Activated T-cell treated with anti-CD3 and anti-CD28 coated beads for 4 hours (primary cell): ENCODE measurements around the gene NCOA6.

ENCODE experiments used
- DNase-seq: peaks from one replicate; pipeline ENCODE4 v3.0.0-alpha.2; 2020

The NCOA6 gene

DNA sequence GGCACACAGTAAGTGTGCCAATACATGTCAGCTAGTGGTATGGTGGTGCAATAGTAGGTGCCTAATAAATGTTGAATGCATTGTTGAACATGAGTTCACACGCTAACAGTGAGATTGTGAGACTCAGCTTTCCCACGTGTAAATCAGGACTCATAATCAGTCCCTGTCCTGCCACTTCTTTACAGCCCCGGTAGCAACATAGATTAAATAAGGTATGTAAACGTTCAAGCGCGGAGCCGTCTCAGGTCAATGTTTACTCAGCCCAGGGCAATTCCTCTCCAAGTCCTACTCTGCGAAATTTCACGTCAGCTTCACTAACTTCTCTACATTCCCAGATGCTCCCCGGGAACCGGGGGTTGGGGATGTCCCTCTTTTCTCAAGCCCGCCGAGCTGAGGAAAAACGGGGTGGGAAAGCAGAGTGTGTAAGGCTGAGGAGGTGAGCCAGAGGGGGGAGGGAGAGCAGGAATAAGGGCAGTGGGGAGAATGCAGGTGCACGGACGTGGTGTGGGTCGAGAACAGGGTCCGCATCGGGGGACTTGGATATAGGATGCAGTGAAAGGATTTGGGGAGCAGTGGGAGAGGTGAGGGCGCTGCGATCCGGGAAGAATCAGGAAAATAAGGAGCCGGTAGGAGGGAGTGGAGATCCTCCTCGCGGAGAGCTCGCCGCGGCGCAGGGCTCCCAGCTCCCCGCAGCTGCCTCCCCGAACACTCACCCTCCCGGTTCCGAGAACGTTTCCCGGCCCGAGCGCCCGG is 121.9 kb downstream of the NCOA6 start:
- DNase-seq = peak; percentile 13

DNA sequence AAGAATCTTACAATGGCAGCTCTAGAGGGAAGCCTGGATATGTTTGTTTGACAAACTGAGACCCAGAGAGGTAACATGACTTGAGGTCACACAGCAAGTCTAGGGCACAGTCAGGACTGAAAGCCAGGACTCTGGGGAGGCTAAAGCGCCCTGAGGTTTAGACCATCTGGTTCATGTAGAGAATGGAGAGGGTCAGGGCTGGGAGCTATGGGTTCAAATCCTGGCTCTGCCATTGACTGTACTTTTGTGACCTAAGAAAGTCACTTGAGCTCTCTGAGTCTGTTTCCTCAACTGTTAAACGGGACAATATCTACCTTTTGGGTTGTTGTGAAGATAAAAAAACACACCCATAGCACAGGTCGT is 122.4 kb downstream of the NCOA6 start:
- DNase-seq = no peak

DNA sequence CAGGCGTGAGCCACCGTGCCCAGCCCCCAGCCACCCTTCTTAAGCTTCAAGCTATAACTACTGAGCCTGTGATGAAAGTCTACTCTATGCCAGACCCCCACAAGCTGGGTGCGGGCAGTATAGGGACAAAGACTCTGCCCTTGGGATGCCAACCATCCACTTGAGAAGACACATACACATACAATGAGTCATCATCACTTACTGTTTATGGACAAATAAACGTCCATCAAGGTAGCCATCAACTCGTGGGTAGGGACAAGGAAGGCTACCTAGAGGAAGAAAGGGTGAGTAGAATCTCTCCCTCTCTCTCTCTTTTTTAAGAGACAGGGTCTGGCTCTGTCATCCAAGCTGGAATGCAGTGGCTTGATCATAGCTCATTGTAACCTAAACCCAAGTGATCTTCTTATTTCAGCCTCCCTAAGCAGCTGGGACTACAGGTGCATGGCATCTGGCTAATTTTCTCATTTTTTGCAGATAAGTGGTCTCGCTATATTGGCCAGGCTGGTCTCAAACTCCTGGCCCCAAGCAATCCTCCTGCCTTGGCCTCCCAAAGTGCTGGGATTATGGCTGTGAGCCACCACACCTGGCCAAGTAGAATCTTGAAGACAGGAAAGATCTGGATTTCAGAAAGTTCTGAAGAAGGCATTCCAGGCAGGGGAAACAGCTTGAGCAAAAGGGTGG is 123.9 kb downstream of the NCOA6 start:
- DNase-seq = no peak

DNA sequence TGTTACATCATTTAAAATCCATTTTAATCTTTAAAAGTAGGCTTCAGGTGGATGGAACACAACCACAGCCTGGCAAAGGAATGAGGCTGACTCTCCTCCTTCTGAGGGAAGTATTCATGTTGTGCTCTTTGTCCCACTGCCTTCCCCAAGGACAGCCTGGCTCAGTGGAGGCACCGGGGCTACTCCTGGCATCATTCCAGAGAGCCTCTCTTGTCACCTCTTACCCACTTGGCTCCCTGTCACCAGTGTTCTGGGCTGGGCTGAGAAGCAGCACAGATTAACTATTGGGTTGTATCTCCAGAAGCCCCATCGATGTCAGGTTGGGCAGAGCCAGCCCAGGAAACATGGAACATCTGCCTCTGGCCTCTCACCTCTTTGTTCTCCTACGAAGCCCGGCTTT is 132.0 kb downstream of the NCOA6 start:
- DNase-seq = no peak

DNA sequence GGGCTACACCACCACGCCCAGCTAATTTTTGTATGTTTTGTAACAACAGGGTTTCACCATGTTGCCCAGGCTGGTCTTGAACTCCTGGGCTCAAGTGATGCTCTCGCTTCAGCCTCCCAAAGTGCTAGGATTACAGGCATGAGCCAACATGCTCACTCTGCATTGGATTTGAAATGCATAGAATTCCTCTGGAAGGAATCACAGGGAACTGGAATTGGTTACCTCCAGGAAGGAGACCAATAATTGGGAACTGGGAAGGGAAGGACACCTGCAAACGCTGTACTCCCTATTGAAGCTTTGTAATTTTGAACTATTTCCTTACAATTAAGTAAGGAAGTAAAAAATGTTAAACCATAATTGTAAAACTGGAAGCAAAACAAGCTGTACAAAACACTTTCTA is 133.6 kb downstream of the NCOA6 start:
- no peak for DNase-seq

DNA sequence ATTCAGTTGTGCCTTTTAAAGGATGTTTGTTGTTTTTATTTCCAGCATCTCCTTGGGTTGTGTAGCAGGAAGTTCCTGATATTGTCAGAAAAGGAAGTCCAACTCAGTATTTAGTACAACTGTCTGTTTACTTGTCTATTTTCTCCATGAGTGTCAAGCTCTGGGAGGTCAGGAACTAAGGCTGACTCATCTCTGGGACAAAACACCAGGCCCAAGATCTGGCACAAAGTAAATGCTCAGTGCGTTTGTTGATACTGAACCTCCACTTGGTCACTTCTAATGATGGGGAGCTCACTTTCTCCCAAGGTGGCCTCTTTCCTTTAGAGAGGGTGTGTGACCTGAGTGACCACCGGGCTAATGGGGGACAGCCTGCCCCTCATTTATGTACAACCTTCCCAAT is 136.0 kb downstream of the NCOA6 start:
- no peak for DNase-seq

DNA sequence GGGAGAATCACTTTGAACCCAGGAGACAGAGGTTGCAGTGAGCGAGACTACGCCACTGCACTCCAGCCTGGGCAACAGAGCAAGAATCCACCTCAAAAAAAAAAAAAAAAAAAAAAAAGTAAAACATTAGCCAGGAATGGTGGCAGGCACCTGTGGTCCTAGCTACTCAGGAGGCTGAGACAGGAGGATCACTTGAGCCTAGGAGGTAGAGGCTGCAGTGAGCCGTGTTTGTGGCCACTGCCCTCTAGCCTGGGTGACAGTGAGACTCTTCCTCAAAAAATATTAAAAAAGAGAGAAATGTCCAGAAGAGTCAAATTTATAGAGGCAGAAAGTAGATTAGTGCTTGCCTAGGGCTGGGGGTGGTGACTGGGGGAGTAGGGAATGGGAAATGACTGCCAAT is 141.8 kb downstream of the NCOA6 start:
- DNase-seq = no peak

DNA sequence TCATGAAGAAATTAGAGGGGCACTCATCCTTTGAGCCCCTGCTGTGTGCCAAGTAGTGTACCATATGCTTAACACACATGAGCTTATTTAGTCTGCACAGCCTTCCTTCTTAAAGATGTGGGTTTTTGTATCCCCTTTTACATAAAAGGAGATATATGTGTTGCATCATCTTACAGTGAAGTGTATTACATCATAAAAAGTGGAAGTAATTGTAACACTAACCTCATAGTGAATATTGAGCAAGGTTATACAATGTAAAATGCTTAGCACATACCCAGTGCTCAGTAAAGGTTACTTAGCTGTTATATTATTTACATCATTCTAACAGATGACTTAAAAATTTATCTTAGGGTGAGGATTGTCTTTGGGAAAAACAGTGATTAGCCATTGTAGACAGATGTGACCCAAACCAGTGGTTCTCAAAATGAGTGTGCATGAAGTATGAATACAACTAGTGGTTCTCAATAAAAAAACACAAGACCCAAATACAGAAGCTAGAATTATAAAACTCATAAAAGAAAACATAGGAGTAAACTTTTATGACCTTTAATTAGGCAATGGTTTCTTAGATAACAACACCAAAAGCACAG is 144.8 kb downstream of the NCOA6 start:
- no peak for DNase-seq

DNA sequence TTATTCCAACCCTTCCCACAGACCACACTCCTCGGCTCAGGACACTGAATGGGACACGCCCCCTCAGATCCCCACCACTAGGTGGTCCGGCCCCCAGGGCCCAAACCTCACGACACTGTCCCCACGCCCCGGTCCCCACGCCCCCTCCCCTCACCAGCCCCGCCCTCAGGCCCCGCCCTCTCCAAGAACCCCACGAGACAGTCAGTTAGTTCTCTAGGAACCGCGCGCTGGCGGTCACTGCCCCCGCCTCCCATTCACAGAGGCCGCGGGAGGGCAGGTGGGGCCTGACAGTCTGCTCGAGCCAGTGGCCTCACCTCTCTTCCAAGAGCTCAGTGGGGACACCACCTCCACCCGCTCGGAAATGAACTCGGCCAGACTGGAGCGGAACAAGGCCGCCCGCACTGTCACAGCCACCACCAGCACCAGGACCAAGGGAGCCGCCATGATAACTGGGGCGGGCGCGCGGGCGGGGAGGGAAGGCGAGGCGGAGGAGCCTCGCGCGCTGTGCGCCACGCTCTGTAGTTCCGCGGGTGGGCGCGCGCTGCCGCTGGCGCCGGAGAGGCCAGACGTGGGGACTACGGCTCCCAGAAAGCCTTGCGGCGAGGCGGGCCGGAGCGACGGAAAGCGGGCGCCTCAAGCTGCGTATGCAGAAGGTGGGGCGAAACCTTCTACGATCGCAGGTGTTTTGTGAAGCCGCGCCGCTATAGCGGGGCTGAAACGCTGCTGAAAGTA is 148.6 kb downstream of the NCOA6 start, which contains the start of gene PIGU:
TSS of gene PIGU (minus strand) at position 451 of the 732 bp plus-strand sequence. CDS start at position 444, 7 bp downstream.
- peak; percentile 92 for DNase-seq

DNA sequence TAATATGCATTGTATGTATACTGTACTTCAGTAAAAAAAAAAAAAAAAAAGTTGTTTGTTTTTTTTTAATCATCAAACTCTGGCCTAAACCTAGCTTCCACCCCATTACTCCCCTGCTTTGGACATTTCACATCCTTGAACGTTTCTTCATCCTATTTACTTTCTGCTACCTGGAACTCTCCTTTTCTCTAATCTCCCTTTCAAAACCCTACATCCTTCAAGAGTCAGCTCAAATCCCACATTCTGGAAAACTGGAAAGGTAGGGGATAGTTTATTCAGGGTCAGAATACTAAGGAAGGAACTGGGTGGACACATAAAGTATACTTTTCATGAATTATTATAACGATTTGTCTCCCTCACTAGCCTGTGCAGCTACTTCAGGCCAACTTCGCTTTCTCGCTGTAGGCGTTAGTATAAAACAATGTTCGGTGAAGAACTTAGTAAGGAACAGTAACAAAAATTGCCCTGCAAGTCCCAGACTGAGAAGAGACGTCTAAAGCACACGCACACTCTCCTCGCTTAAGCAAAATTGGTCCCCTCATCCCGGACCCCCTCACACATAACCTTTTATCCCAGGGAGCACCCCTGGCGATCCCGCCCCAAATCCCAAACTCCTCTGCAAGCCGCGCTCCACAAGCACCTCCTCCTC is 149.3 kb downstream of the NCOA6 start:
- no peak for DNase-seq

DNA sequence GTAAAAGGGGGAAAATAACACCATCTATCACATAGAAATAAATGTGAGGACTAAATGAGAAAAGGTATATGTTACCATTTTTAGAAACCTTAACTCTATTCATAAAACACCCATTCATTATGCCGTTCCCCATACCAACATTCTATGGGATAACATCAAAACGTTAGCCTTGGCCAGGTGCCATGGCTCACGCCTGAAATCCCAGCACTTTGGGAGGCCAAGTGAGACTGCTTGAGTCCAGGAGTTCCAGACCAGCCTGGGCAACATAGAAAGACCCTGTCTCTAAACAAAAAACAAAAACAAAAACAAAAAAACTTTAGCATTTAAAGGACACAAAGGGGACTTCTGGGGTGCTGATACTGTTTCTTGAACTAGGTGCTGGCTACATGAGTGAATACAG is 149.9 kb downstream of the NCOA6 start:
- no peak for DNase-seq

DNA sequence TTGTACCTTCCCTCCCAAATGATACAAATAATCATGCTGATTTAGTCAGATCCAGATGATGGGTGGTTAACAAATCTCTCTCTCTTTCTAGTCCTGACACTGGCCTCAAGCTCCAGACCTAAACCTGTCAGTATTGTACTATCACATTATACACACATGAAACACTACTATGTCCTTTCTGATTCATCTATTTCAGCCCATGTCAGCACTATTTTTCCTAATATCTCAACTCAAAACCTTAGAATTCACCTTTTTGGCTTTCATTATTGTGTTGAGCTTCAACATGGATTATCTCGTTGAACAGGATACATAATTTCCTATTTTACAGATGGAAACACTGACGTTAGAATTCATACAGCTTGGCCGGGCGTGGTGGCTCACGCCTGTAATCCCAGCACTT is 152.0 kb downstream of the NCOA6 start:
- DNase-seq = no peak

DNA sequence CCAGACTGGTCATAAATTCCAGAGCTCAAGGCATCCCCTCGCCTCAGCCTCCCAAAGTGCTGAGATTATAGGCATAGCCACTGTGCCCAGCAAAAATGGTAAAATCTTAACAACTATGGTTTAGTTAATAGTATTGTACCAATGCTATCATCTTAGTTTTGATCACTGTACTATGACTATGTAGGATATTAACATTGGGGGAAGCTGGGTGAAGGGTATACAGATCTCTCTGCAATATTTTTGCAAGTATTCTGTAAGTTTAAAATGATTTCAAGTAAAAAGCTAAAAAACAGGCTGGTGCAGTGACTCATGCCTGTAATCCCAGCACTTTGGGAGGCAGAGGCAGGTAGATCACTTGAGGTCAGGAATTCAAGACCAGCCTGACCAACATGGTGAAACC is 156.4 kb downstream of the NCOA6 start:
- DNase-seq = no peak
